GM12891 (cell line): Measurements from ENCODE around the gene PCDH8.

Experiments used
- POLR2A ChIP-seq: IDR thresholded peaks from 2 replicates; pipeline ENCODE4 v1.6.1; 2011; ENCODE audit warnings: low read depth, low read length, control low read depth
- POLR2AphosphoS5 ChIP-seq: IDR thresholded peaks from 2 replicates; pipeline ENCODE4 v1.6.1; 2011; ENCODE audit warnings: low read depth, low read length, control low read depth
- POU2F2 ChIP-seq: IDR thresholded peaks from 2 replicates; pipeline ENCODE4 v1.6.1; 2011; ENCODE audit warnings: low read depth, mild to moderate bottlenecking, control low read depth, low read length, moderate library complexity
- SPI1 ChIP-seq: IDR thresholded peaks from 2 replicates; pipeline ENCODE4 v1.6.1; 2011; ENCODE audit warnings: low read depth, low read length, control low read depth
- TAF1 ChIP-seq: IDR thresholded peaks from 2 replicates; pipeline ENCODE4 v1.6.1; 2011; ENCODE audit warnings: low read depth, low read length, control low read depth

GRCh38 chr13:52850396-52851136, 2.1 kb upstream of the PCDH8 start:
- TF ChIP-seq POLR2A (no peak), POLR2AphosphoS5 (no peak), TAF1 (no peak), SPI1 (no peak), POU2F2 (no peak)
